Measurements from ENCODE around the gene GNL2.
A peak's percentile ranks its signal among the peaks of the same experiment; 100 is the strongest.
"Not testable (repeated sequence)": the region's sequence is repeated elsewhere in the genome, so short reads cannot be mapped to it uniquely, and the experiment has no call there.

GNL2 gene

DNA sequence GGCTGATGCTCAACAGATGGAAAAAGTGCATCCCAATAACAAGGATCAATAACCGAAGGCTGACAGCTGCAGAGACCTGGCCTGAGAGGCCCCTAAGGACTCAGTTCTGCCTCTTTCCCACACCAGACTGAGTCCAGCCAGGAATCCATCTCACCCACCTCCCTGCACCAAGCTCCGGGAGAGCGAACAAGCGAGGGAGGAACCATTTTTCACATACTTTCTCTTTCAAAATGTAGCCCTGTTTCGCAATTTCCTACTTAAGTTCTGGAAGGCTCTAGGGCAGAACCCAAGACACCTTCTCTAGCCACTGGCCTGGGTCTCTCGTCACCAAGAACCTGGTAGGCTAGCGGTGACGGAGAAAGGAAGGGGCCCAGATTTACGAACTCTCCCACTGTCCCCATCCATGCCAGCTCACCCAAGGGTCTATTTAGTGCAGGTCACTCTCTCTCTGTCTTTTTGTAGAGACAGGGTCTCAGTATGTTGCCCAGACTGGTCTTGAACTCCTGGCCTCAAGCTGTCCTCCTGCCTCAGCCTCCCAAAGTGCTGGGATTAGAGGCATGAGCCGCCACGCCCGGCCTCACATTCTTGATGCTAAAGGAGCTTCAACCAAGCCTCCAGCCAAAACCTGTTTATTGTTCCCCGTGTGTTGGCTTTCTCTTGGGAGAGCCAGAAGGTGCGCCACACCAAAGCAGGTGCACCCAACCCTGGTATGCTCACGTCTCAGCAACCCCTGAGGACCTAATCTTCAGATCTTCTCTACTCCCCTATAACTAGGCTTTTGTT, 10.9 kb upstream of the GNL2 start:
- DNase-seq (ENCODE audit: low read depth): no peak

DNA sequence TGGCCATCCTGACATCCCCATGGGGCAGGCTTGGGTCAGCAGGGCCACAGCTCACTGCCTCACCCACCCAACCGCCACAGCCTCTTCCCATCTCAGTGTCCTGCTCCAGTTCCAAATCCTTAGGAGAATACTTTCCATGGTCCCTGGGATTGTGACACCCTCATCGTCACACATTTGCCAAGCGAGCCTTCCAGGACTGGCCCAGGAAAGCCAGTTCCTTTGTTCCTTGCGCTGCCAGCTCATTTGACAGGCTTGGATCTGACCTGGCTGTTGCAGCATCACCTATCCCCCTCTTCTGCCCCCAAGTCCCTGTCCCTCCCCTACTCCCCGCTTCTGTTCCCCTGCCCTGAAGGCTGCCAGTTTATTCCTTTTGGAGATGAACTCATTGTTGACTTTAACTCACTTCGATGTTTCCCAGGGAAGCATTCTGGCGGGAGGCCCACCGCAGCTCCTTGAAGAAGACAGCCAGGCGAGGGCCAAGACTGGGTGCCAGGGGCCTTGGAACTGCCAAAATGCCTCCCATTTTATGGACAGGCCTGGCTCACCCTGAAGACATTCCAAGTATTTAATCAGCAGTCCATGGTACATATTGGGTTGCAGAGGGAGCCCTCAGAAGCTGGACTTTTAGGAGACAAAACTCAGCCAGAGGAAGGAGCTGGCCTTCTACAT, 10.2 kb upstream of the GNL2 start:
- no peak for DNase-seq (ENCODE audit: low read depth)

DNA sequence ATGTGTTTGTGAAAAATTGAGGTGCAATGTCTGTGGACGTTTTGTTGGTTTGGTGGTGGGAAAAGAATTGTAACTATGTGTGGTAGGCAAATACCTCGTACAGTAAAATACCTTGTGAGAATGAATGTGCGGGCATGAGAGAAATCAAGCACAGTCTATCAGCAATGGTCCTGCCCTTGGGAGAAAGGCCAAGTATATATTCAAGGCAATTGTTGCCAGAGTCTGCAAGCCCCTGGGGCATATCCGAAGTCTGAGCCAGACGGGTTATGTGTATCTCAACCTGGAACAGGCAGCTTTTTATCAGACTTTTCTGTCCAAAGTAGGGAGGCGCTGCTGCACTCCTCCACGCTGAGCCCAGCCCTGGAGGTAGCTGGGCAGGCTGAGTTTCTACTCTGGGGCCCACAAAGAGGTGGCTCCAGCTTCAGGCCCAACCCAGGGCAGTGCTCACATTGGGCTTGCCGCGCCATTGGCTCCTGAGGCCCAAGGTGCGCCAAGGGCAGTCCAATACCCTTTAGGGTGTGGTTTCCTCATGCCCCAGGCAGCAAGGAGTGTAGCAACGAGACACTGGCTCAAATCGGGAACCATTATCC, 9.4 kb upstream of the GNL2 start:
- no peak for DNase-seq (ENCODE audit: low read depth)

GRCh38 chr1:37602750-37603694, 7.3 kb upstream of the GNL2 start:
- peak; percentile 15 for DNase-seq (ENCODE audit: low read depth)

DNA sequence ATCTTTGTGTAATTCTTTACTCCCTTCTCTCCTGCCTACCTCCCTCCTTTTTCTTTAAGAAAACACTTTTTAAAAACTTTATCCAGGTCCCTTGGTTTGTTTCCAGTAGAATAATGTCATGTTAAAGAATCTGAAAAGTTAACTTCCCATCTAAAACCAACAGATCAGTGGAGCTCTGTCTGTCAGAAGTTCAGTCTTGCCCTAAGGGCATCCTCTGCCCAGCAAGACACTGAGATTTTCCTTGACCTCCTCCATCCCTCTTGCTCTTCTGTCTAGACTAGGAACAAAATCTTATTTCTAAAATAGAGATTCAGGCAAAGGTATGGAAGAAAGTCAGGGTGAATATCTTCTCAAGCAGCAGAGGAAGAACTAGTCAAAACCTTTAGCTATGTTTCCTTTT, 5.7 kb upstream of the GNL2 start:
- no peak for DNase-seq (ENCODE audit: low read depth)

- DNase-seq (ENCODE audit: low read depth): no peak
Observed at GRCh38 chr1:37599940-37600339, 4.2 kb upstream of the GNL2 start.

DNA sequence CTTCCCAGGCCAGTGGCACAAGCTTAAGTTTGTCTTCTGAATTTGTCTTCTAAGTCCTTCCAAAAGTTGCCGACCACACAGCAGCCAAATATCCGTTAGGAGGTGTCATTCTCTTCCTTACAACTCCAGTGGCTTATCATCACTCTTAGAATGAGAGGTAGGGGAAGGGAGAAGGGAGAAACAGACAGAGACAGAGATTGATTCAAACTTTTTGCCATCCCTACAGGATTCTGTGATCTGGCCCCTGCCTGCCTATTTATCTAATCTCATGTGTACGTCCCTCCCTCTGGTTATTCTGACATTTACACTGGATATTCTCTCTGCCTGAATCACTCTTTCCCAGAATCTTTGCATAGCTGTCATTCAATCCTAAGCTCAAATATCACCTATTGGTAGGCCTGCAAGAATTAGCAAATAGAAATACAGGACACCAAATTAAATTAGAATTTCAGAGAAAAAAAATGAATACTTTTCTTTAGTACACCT, 488 bp upstream of the GNL2 start:
- no peak for DNase-seq (ENCODE audit: low read depth)

- no peak for DNase-seq (ENCODE audit: low read depth)
Observed at GRCh38 chr1:37593726-37594125, 2.0 kb downstream of the GNL2 start.

DNA sequence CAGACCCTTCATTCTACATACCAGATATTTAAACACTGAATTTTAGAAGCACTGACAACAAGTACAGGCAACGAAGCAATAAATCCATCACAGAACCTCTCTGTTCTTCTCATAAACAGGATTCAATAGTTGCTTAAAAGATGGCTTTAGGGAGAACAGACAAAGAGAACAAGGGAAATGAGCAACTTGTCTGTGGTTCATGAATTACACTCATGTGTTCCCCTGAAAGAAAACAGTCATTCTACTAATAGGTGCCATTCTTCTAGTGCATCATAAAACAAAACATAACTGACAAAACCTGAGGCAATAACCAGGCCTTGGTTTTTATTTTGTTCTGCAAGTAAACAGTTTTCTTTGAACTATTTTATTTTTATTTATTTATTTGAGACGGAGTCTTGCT, 6.8 kb downstream of the GNL2 start:
- no peak for DNase-seq (ENCODE audit: low read depth)

GRCh38 chr1:37584544-37584943, 11.2 kb downstream of the GNL2 start:
- not testable (repeated sequence) for DNase-seq (ENCODE audit: low read depth)

DNA sequence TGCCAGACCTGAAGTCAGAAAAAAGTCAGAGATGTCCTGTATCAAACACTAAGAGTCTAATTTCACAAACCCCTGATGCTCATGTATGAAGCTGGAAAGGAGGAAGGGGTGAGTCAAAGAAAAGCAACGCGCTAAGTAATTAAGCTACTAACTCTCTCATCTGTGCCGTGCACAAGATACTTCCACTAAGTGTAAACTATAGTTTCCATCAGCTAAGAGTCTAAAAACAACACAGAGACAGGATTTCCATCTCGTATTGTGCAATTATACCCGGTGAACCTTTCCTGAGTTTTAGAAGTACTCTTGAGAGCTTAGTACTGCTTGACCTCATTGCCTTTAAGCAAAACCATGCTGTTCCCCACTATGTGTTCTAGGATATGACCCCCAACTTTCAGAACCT, 20.0 kb downstream of the GNL2 start:
- DNase-seq (ENCODE audit: low read depth): no peak

DNA sequence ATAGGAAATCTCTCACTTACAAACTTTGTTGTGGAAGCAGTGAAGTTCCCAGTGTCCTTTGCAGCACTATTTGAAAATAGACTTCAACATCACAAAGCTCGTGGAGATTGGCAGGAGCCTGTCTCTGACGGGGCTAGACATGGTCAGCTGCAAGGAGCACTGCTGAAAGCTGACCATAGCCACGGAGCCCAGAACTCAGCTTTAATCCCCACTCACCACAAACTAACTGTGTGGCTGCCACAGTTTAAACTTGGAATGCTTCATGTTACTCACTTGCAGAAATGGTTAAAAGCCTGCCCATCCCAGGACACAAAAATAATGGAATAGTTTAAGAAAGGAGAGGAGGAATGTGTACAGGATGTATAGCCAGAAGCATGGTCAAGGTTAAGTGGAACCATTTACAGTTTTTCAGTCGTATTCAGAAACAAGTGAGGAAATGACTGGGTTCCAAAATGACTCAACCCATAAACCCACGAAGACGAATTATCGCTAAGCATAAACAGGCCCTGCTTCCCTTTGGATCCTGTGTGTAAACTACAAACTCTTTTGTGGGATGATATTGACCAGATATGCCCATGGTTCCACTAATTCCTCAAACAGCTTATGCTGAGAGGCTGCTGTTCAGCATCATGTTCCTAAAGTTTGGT, 20.8 kb downstream of the GNL2 start:
- no peak for DNase-seq (ENCODE audit: low read depth)

DNA sequence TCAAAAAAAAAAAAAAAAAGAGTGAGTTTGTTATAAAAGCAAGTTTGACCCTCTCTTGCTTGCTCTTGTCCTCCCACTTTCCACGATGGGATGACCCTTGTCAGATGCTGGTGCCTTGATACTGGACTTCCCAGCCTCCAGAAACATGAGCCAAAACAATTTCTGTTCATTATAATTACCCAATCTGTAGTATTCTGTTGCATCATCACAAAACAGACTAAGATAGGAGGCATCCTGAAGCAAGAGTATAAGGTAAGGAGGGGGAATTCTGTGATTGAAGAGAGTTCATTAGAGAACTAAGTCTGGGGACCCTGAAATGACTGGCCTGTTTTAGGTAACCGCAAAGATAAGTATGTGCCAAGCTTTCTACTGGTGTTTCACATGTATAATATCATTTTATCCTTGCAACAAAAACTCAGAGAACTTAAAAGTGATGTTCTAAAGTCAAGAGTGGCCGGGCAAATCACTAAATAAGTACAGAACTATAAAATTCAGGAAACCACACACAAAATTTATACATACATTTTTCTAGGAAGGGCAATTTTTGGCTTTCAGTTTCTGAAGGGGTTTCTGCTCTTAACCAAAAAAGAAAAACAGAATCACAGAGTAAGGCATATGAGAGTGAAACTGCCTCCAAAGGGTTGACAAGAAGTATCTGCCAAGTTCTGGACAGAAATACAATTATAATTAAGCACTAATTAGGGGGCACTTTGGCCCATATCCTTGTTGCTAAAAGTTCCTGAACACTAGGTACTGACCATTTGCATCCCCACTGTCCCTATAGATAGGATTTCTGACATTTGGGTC, 25.0 kb downstream of the GNL2 start:
- DNase-seq (ENCODE audit: low read depth): no peak

DNA sequence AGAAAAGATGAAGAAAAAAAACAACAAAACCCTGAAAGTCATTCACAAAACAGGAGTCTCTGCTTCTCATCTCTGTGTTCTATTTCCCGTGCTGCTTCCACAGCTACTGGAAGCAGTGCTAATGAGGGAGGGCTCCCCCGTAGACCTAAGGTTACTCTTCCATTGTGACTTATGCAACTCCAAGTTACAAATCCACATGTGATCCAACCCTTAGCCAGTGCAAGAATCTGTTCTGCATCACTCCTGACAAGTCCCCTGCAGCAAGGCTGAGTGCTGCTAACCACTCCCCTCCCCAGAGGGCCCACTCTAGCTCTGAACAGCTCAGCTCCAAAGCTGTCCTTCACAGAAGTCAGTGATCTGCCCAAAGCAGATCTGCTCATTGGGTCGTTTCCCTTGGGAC, 28.7 kb downstream of the GNL2 start:
- DNase-seq (ENCODE audit: low read depth): no peak

DNA sequence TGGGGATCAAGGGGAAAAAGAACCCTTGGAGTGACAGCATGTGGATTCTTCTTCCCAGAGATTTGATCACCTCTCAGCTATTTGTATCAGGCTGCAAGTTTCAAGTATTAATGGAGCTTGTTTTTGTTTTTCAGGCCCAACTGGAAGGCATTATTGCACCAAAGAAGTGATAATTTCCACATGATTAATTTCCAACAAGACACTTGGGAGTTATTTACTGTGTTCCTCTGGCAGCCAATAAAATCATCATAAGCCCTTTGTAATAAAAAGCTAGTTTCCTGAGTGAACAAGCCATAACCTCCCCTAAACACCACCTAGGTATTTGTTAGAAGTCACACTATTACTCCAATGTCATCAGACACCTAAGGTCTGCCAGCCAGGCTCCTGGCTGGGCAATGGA, 30.8 kb downstream of the GNL2 start:
- no peak for DNase-seq (ENCODE audit: low read depth)

GRCh38 chr1:37562984-37563383, 32.8 kb downstream of the GNL2 start:
- no peak for DNase-seq (ENCODE audit: low read depth)

- DNase-seq (ENCODE audit: low read depth): peak; percentile 6
Observed at GRCh38 chr1:37561133-37562132, 34.3 kb downstream of the GNL2 start.

DNA sequence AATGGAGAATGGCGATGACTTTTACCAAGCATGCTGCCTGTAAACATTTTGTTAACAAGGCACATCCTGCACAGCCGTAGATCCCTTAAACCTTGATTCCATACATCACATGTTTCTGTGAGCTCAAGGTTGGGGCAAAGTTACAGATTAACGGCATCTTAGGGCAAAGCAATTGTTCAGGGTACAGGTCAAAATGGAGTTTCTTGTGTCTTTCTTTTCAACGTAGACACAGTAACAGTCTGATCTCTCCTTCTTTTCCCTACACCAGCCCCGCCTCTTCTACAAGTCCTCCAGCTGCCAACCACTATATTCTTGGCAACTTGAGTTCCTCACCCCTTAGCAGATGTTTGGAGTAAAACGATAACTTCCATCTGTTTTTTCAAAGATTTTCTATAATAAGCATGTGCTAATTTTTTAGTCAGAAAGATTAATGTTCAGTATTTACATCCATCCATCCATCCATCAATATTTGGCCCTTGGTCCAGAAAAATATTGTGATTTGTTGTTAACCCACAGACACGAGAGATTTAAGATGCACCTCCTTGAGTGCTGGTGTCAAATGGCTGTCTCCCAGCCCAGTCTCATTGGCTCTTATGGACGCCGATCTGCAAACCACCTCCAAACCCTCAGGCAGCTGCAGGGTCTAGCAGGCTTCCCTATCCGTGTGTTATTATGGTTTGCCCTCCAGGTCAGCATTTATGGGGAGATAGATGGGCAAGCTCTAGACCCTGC, 35.2 kb downstream of the GNL2 start:
- DNase-seq (ENCODE audit: low read depth): no peak

DNA sequence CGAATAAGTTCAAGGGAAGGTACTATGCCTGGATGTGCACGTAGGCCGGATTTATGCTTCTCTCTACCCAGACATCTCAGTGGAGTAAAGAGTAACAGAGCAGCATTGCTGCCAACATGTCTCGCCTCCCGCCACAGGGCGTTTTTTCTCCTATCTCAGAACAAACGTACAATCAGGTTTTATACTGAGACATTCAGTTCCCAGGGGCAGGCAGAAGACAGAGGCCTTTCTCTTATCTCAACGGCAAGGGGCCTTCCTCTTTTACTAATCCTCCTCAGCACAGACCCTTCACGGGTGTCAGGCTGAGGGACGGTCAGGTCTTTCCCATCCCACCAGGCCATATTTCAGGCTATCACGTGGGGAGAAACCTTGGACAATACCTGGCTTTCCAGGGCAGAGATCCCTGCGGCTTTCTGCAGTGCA, 35.8 kb downstream of the GNL2 start:
- not testable (repeated sequence) for DNase-seq (ENCODE audit: low read depth)
